LNCaP clone FGC (cell line): ENCODE data around the gene ACP4.
"Not testable (repeated sequence)": the region's sequence is repeated elsewhere in the genome, so short reads cannot be mapped to it uniquely, and the experiment has no call there.

Experiments
- DNase-seq: peaks from one replicate; pipeline ENCODE4 v3.0.0-alpha.2; 2011; ENCODE audit warnings: low read depth
- H3K4me3 ChIP-seq: 2 replicates; pipeline ENCODE4 v1.5.1; 2011; ENCODE audit warnings: mild to moderate bottlenecking, low read depth, low read length, control low read depth
- TF ChIP-seq, protein P1 (sequence below): IDR thresholded peaks from 2 replicates; pipeline ENCODE4 v1.5.1; 2012; ENCODE audit warnings: mild to moderate bottlenecking; ENCODE audit not compliant: control insufficient read depth, insufficient read depth; ENCODE audit errors: extremely low read depth

The ACP4 gene

DNA sequence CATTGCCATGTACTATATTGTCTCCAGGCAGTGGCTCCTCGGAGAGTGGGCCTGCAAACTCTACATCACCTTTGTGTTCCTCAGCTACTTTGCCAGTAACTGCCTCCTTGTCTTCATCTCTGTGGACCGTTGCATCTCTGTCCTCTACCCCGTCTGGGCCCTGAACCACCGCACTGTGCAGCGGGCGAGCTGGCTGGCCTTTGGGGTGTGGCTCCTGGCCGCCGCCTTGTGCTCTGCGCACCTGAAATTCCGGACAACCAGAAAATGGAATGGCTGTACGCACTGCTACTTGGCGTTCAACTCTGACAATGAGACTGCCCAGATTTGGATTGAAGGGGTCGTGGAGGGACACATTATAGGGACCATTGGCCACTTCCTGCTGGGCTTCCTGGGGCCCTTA lies 19.3 kb upstream of the ACP4 start:
- TF ChIP-seq, protein P1, sequence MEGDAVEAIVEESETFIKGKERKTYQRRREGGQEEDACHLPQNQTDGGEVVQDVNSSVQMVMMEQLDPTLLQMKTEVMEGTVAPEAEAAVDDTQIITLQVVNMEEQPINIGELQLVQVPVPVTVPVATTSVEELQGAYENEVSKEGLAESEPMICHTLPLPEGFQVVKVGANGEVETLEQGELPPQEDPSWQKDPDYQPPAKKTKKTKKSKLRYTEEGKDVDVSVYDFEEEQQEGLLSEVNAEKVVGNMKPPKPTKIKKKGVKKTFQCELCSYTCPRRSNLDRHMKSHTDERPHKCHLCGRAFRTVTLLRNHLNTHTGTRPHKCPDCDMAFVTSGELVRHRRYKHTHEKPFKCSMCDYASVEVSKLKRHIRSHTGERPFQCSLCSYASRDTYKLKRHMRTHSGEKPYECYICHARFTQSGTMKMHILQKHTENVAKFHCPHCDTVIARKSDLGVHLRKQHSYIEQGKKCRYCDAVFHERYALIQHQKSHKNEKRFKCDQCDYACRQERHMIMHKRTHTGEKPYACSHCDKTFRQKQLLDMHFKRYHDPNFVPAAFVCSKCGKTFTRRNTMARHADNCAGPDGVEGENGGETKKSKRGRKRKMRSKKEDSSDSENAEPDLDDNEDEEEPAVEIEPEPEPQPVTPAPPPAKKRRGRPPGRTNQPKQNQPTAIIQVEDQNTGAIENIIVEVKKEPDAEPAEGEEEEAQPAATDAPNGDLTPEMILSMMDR = no peak
- no peak for DNase-seq
- H3K4me3 ChIP-seq = no peak overlapping the region

DNA sequence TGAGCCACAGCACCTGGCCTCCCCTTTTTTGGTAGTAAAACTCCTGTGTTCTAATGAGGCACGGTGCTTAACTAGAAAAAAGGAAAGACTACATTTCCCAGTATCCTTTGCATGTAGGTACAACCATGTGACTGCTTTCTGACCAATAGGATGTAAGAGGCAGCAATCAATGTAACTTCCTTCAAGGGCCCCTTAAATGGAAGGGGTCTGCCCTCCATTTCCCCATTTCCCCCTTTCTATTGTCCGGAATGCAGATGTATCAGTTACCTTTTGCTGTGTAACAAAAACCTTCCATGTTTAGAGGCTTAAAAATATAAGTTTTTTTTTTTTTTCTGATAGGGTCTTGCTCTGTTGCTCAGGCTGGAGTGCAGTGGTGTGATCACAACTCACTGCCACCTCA lies 17.7 kb upstream of the ACP4 start:
- DNase-seq = no peak
- no peak overlapping the region for H3K4me3 ChIP-seq
- TF ChIP-seq, protein P1 = no peak

DNA sequence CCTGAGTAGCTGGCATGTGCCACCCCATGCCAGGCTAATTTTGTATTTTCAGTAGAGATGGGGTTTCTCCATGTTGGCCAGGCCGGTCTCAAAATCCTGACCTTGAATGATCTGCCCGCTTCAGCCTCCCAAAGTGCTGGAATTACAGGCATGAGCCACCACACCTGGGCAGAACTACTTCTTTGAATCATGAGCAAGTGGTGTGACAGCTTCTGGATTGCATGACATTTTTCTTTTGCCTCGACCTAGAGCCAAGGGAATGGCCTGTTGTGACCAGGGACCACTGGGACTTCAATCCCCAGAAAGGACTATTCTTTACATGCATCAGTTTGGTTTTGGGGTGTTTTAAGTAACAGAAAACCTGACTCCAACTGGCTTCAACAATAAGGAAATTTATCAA lies 17.3 kb upstream of the ACP4 start:
- DNase-seq, H3K4me3 ChIP-seq: not testable (repeated sequence)

DNA sequence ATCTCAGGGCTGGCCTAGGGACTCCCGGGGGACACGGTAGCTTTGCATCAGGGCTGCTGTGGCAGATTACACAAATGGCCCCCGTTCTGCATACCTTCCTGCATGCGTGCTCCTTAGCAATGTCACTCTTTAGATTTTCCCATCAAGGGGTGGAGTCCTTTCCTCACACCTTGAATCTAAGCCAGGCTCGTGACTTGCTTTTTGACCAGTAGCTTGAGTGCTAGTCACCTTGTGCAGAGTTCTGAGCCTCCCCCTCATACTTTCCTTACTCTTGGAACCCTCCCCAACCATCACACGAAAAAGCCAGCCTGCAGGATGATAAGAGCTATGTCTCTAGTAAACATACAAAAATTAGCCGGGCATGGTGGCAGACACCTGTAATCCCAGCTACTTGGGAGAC lies 16.8 kb upstream of the ACP4 start:
- DNase-seq, H3K4me3 ChIP-seq: not testable (repeated sequence)

DNA sequence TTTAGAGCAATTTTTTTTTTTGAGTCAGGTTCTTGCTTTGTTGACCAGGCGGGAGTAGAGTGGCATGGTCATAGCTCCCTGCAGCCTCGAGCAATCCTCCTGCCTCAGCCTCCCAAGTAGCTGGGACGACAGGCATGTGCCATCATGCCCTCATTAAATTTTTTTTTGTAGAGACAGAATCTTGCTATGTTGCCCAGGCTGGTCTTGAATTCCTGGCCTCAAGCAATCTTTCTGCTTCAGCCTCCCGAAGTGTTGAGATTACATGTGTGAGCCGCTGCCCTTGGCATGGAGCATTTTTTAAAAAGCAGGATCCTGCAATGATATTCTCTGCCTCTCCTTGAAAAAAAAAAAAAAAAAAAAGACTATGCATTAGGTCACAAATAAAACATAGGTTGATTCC lies 14.1 kb upstream of the ACP4 start:
- TF ChIP-seq, protein P1 = no peak
- no peak for DNase-seq
- no peak overlapping the region for H3K4me3 ChIP-seq

DNA sequence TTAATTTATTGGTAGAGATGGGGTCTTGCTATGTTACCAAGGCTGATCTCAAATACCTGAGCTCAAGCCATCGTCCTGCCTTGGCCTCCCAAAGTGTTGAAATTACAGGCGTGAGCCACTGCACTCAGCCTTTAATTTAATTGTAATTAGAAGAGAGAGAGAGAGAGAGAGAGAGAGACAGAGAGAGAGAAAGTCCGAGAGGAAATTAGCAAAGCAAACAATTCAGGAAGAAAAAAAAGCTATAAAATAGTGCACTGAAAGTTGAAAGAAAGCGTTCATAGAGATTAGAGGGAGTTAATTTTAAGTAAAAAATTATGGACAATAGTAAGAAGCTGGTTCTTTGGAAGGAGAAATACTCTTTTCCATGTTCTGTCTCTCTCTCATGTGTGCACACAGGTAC lies 13.0 kb upstream of the ACP4 start:
- H3K4me3 ChIP-seq = no peak overlapping the region
- TF ChIP-seq, protein P1 = no peak
- no peak for DNase-seq

DNA sequence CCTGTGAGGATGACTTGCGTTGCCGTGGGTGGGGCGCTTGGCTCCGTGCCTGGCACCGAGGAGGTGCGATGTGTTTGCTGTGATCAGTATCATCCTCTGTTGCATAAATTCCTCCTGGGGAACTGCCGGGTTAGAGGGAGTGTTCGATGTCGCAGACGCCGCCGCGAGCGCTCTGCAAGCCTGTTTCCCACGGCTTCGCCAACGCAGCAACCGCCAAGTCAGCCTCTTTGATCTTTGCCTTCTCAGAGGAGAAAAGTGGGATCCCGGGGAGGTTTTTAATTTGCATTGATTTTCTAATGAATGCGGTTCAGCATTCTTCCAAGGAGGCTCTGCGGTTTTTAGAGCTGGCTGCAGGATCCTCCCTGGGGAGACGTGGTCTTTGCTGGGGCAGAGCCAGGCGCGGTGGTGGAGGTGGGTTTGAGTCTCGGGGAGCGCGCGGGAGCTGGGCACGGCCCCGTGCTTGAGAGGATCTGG lies 12.3 kb upstream of the ACP4 start:
- DNase-seq = no peak
- H3K4me3 ChIP-seq = no peak overlapping the region

DNA sequence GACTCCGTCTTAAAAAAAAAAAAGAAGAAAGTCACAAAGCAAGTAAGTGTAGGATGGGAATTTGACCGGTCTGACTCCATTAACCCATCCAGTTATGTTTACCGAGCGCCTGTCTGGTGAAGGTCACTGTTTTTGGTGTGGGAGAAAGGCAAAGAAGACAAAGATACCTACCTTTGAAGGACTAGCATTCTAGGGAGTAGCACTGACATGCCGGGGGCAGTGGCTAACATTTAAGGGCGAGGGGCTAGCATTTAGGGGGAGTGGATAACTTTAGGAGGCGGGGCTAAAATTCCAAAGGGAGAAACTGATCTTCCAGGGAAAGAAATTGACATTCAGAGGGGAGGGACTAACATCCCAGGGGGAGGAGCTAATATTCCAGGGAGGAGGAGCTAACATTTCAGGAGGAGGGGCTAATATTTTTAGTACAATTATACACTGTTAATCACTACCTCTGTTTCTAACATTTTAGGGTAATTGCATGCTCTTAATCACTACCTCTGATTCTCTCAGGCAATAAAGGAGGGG lies 11.2 kb upstream of the ACP4 start:
- DNase-seq = no peak
- TF ChIP-seq, protein P1 = no peak
- H3K4me3 ChIP-seq = no peak overlapping the region

More for the DNA sequence above, 12.3 kb upstream of the ACP4 start:
- TF ChIP-seq, protein P1 = no peak
